Measurements from ENCODE around the gene BMP6.
"Not testable (repeated sequence)": the region's sequence is repeated elsewhere in the genome, so short reads cannot be mapped to it uniquely, and the experiment has no call there.

DNA sequence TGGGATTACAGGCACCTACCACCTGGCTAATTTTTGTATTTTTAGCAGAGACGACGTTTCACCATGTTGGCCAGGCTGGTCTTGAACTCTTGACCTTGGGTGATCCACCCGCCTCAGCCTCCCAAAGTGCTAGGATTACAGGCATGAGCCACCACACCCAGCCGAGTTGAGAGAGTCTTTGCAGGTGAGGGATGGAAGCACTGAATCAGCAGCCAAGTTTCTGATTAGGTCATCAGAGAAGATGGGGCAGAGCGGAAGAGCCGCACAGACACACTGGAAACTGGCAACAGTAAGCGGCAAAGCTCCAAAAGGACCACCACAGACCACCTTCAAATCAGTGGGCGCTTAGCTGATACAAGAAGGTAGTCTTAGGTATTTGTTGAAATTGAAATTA is 172.3 kb downstream of the BMP6 start:
- not testable (repeated sequence) for TF ChIP-seq CTCF (IDR thresholded peaks at IDR 0.05; ENCODE audit: poor library complexity, severe bottlenecking); EZH2 (IDR thresholded peaks at IDR 0.05; ENCODE audit: borderline replicate concordance, insufficient read depth, low read length, poor library complexity, severe bottlenecking); POLR2AphosphoS5 (IDR thresholded peaks at IDR 0.05); EP300 (conservative IDR thresholded peaks at IDR 0.05; ENCODE audit: poor library complexity, severe bottlenecking); TAF1 (IDR thresholded peaks at IDR 0.05; ENCODE audit: low read depth); RAD21 (conservative IDR thresholded peaks at IDR 0.05); MXI1 (conservative IDR thresholded peaks at IDR 0.05; ENCODE audit: poor library complexity, severe bottlenecking)
- TF ChIP-seq, protein P1, sequence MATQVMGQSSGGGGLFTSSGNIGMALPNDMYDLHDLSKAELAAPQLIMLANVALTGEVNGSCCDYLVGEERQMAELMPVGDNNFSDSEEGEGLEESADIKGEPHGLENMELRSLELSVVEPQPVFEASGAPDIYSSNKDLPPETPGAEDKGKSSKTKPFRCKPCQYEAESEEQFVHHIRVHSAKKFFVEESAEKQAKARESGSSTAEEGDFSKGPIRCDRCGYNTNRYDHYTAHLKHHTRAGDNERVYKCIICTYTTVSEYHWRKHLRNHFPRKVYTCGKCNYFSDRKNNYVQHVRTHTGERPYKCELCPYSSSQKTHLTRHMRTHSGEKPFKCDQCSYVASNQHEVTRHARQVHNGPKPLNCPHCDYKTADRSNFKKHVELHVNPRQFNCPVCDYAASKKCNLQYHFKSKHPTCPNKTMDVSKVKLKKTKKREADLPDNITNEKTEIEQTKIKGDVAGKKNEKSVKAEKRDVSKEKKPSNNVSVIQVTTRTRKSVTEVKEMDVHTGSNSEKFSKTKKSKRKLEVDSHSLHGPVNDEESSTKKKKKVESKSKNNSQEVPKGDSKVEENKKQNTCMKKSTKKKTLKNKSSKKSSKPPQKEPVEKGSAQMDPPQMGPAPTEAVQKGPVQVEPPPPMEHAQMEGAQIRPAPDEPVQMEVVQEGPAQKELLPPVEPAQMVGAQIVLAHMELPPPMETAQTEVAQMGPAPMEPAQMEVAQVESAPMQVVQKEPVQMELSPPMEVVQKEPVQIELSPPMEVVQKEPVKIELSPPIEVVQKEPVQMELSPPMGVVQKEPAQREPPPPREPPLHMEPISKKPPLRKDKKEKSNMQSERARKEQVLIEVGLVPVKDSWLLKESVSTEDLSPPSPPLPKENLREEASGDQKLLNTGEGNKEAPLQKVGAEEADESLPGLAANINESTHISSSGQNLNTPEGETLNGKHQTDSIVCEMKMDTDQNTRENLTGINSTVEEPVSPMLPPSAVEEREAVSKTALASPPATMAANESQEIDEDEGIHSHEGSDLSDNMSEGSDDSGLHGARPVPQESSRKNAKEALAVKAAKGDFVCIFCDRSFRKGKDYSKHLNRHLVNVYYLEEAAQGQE (IDR thresholded peaks at IDR 0.05; ENCODE audit: borderline replicate concordance): not testable (repeated sequence)

Measured in neural cell (in vitro differentiated cells).